A673 (cell line): ENCODE results near the gene BMP8B.

Source experiments
- EZH2 ChIP-seq: fragments of 200-600 bp; sonication (generic); IDR thresholded peaks from 2 replicates; pipeline ENCODE4 v1.6.1; 2017; ENCODE audit warnings: borderline replicate concordance, low read depth, mild to moderate bottlenecking, mixed read lengths, antibody characterized with exemption, low read length; ENCODE audit not compliant: poor library complexity, severe bottlenecking
- TF ChIP-seq, protein P1 (sequence below): fragments of 300-800, 200-600 bp; sonication (generic); conservative IDR thresholded peaks from 2 replicates; pipeline ENCODE4 v1.5.1; 2017; ENCODE audit warnings: low read depth, mild to moderate bottlenecking, antibody characterized with exemption, low read length, moderate library complexity, mixed read lengths

DNA sequence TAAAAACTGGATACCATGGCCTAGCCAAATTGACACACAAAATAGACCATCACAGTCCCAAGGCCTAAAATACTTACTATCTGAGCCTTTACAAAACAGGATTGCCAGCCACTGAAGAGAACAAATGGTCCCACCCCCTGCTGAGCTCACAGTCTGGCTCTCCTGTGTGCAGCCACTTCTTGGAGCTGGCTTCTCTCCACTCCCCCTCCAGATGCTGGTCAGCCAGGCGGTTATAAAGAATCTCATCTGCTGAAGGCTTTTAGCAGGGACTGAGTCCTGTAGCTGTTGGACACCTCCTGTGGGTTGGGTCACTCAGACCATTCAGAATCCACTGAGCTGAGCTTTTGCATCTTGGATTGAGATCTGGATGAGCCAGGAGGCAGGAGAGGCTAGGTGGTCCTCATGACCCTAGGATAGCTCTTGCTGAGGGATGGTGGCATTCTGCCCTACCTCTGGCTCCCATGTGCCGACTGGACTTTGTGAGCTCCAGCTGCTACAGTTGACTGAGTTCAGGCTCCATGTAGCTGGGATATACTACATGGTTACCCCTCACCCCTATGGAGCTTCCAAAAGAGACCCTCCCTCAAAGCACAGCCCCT, 33.7 kb downstream of the BMP8B start:
- no peak for TF ChIP-seq EZH2
- TF ChIP-seq, protein P1, sequence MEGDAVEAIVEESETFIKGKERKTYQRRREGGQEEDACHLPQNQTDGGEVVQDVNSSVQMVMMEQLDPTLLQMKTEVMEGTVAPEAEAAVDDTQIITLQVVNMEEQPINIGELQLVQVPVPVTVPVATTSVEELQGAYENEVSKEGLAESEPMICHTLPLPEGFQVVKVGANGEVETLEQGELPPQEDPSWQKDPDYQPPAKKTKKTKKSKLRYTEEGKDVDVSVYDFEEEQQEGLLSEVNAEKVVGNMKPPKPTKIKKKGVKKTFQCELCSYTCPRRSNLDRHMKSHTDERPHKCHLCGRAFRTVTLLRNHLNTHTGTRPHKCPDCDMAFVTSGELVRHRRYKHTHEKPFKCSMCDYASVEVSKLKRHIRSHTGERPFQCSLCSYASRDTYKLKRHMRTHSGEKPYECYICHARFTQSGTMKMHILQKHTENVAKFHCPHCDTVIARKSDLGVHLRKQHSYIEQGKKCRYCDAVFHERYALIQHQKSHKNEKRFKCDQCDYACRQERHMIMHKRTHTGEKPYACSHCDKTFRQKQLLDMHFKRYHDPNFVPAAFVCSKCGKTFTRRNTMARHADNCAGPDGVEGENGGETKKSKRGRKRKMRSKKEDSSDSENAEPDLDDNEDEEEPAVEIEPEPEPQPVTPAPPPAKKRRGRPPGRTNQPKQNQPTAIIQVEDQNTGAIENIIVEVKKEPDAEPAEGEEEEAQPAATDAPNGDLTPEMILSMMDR: no peak
